Dermis blood vessel endothelial cell (primary cell): ENCODE data around the gene KCTD1. TPM values are rescaled to one million over a fixed set of nuclear protein-coding genes. Genes with fewer than 3 reads are reported as not detected.

Experiments
- DNase-seq: peaks from one replicate; pipeline ENCODE4 v3.0.0; 2010
- total RNA-seq: library from RNA; depleted of rRNA; stranded (reverse); fragments of >200 nt; gene quantifications from 2 replicates; pipeline ENCODE4 v1.2.3, GENCODE V29; 2014

The KCTD1 gene
- total RNA-seq, 1 donor from 2014 or later, result 7.0 TPM

GRCh38 chr18:26480897-26481795 is 67.2 kb downstream of the KCTD1 start:
- peak; percentile 79 for DNase-seq

GRCh38 chr18:26479681-26480079 is 68.7 kb downstream of the KCTD1 start:
- no peak for DNase-seq

- no peak for DNase-seq
Measured at GRCh38 chr18:26479065-26479680, 69.2 kb downstream of the KCTD1 start.

GRCh38 chr18:26477828-26478466 is 70.4 kb downstream of the KCTD1 start:
- no peak for DNase-seq

GRCh38 chr18:26476697-26477096 is 71.7 kb downstream of the KCTD1 start:
- DNase-seq, result no peak

GRCh38 chr18:26474542-26474941 is 73.8 kb downstream of the KCTD1 start:
- DNase-seq, result no peak

GRCh38 chr18:26473672-26474071 is 74.7 kb downstream of the KCTD1 start:
- no peak for DNase-seq

GRCh38 chr18:26471826-26472225 is 76.5 kb downstream of the KCTD1 start:
- no peak for DNase-seq

GRCh38 chr18:26471027-26471426 is 77.3 kb downstream of the KCTD1 start:
- no peak for DNase-seq

GRCh38 chr18:26470011-26470637 is 78.2 kb downstream of the KCTD1 start:
- no peak for DNase-seq

- peak; percentile 40 for DNase-seq
Measured at GRCh38 chr18:26468931-26469340, 79.4 kb downstream of the KCTD1 start.

- no peak for DNase-seq
Measured at GRCh38 chr18:26466026-26466425, 82.3 kb downstream of the KCTD1 start.

GRCh38 chr18:26465431-26465830 is 82.9 kb downstream of the KCTD1 start:
- DNase-seq, result no peak

- DNase-seq, result no peak
Measured at GRCh38 chr18:26464128-26465011, 84.0 kb downstream of the KCTD1 start.

GRCh38 chr18:26462355-26462754 is 86.0 kb downstream of the KCTD1 start:
- no peak for DNase-seq

- no peak for DNase-seq
Measured at GRCh38 chr18:26461405-26461804, 86.9 kb downstream of the KCTD1 start.

- peak; percentile 15 for DNase-seq
Measured at GRCh38 chr18:26460449-26461091, 87.8 kb downstream of the KCTD1 start.

GRCh38 chr18:26459884-26460283 is 88.5 kb downstream of the KCTD1 start:
- no peak for DNase-seq

- DNase-seq, result no peak
Measured at GRCh38 chr18:26459340-26459739, 89.0 kb downstream of the KCTD1 start.

- DNase-seq, result peak; percentile 26
Measured at GRCh38 chr18:26458526-26459232, 89.7 kb downstream of the KCTD1 start.
